Astrocyte (in vitro differentiated cells and primary cell): Measurements from ENCODE around the gene PLCL2. TPM values are rescaled to one million over a fixed set of nuclear protein-coding genes. Genes with fewer than 3 reads are reported as not detected.

Experiments
- DNase-seq: peaks from one replicate; pipeline ENCODE4 v3.0.0-alpha.2; 2010; ENCODE audit warnings: low read depth
- FAIRE-seq: peaks from 2 replicates; lab custom pipeline; 2011; peaks lifted over from hg19 to GRCh38; lab: Jason Lieb, UNC
- H2AFZ ChIP-seq: 2 replicates; pipeline ENCODE4 v1.6.0; 2012; ENCODE audit warnings: low read depth, low read length, inconsistent platforms
- H3K27ac ChIP-seq: 2 replicates; pipeline ENCODE4 v1.5.1; 2011; ENCODE audit warnings: low read depth, low read length, inconsistent platforms
- H3K27me3 ChIP-seq: 2 replicates; pipeline ENCODE4 v1.6.0; 2011; ENCODE audit warnings: low read length, inconsistent platforms; ENCODE audit not compliant: insufficient read depth
- H3K36me3 ChIP-seq: 2 replicates; pipeline ENCODE4 v1.5.1; 2011; ENCODE audit warnings: low read length, inconsistent platforms; ENCODE audit not compliant: insufficient read depth
- H3K4me1 ChIP-seq: 2 replicates; pipeline ENCODE4 v1.5.1; 2011; ENCODE audit warnings: low read length, inconsistent platforms; ENCODE audit not compliant: insufficient read depth
- H3K4me2 ChIP-seq: 2 replicates; pipeline ENCODE4 v1.6.0; 2012; ENCODE audit warnings: low read length, inconsistent platforms
- H3K4me3 ChIP-seq: 2 replicates; pipeline ENCODE4 v1.5.1; 2011; ENCODE audit warnings: low read depth, mild to moderate bottlenecking, low read length, inconsistent platforms; ENCODE audit not compliant: insufficient read depth
- H3K79me2 ChIP-seq: 2 replicates; pipeline ENCODE4 v1.6.0; 2012; ENCODE audit warnings: mild to moderate bottlenecking, low read length, inconsistent platforms; ENCODE audit not compliant: insufficient read depth
- H3K9ac ChIP-seq: 2 replicates; pipeline ENCODE4 v1.6.0; 2012; ENCODE audit warnings: mild to moderate bottlenecking, low read length, inconsistent platforms
- H3K9me3 ChIP-seq: 2 replicates; pipeline ENCODE4 v1.5.1; 2012; ENCODE audit warnings: low read depth, mild to moderate bottlenecking, low read length, inconsistent platforms; ENCODE audit not compliant: insufficient read depth
- H4K20me1 ChIP-seq: 2 replicates; pipeline ENCODE4 v1.6.0; 2012; ENCODE audit warnings: low read length, inconsistent platforms; ENCODE audit not compliant: insufficient read depth
- H3K27ac Mint-ChIP-seq: one replicate; pipeline ENCODE4 v1.8.0; 2021; ENCODE audit warnings: mild to moderate bottlenecking, mixed read lengths; ENCODE audit not compliant: unreplicated experiment
- H3K27me3 Mint-ChIP-seq: one replicate; pipeline ENCODE4 v1.8.0; 2021; ENCODE audit warnings: low read depth, mixed read lengths; ENCODE audit not compliant: unreplicated experiment
- H3K36me3 Mint-ChIP-seq: one replicate; pipeline ENCODE4 v1.8.0; 2021; ENCODE audit warnings: low read depth, mixed read lengths; ENCODE audit not compliant: unreplicated experiment
- H3K4me1 Mint-ChIP-seq: one replicate; pipeline ENCODE4 v1.8.0; 2021; ENCODE audit warnings: low read depth, mixed read lengths; ENCODE audit not compliant: unreplicated experiment
- H3K4me3 Mint-ChIP-seq: one replicate; pipeline ENCODE4 v1.8.0; 2021; ENCODE audit warnings: mild to moderate bottlenecking, moderate library complexity, mixed read lengths; ENCODE audit not compliant: unreplicated experiment
- H3K9me3 Mint-ChIP-seq: one replicate; pipeline ENCODE4 v1.8.0; 2021; ENCODE audit warnings: mild to moderate bottlenecking, mixed read lengths; ENCODE audit not compliant: unreplicated experiment
- CTCF ChIP-seq: IDR thresholded peaks from 2 replicates; pipeline ENCODE4 v1.5.1; 2011; ENCODE audit warnings: low read depth, mild to moderate bottlenecking, inconsistent platforms, low read length, moderate library complexity; ENCODE audit not compliant: insufficient read depth
- EZH2 ChIP-seq: IDR thresholded peaks from 2 replicates; pipeline ENCODE4 v1.6.1; 2012; ENCODE audit warnings: mild to moderate bottlenecking, low read length, inconsistent platforms; ENCODE audit not compliant: insufficient read depth
- total RNA-seq: library from RNA; stranded (reverse); gene quantifications from 2 replicates; pipeline ENCODE4 v1.2.1, GENCODE V29; 2021

The PLCL2 gene
- total RNA-seq, 1 donor from 2014 or later: 3.9 TPM

DNA sequence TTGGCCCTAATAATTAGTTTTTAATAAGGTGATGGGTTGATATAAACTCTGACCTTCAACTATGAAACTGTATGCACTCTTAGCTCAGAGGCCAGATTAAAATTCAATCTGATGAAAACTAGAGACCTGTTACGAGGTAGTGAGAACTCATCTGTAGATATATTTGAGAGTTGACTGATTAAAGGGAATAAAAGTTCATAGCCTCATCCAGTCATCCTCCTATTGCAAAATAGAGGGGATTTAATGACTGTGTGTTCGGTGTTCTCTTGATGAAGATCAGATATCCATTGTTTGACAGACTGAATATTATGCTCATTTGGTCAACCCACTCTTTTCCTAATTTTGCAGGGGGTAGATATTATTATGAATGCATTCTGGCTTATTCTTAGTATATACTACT is 23.3 kb upstream of the PLCL2 start:
- Histone ChIP-seq H3K9me3 (no peaks in the 10 kb centered on the region), H3K27me3 (no peaks in the 10 kb centered on the region), H4K20me1 (no peaks in the 10 kb centered on the region), H3K4me1 (peaks cover 8% of the 10 kb centered on the region), H3K4me2 (no peak overlapping the region), H3K9ac (no peak overlapping the region), H3K4me3 (no peak overlapping the region), H3K79me2 (no peaks in the 10 kb centered on the region), H3K27ac (no peak overlapping the region), H3K36me3 (no peaks in the 10 kb centered on the region), H2AFZ (no peak overlapping the region)
- Mint-ChIP-seq H3K4me1 (peaks cover 12% of the 10 kb centered on the region), H3K36me3 (no peaks in the 10 kb centered on the region), H3K27me3 (no peaks in the 10 kb centered on the region), H3K27ac (no peak overlapping the region), H3K4me3 (no peak overlapping the region), H3K9me3 (peaks cover 3% of the 10 kb centered on the region)
- FAIRE-seq: no peak
- no peak for DNase-seq
- no peak for TF ChIP-seq CTCF
- no peak for TF ChIP-seq EZH2

GRCh38 chr3:16864610-16865313 is 20.0 kb upstream of the PLCL2 start:
- Histone ChIP-seq H3K79me2 (no peaks in the 10 kb centered on the region), H3K4me2 (peak overlapping the region; percentile 52), H4K20me1 (no peaks in the 10 kb centered on the region), H3K27ac (peak overlapping the region; percentile 17), H3K27me3 (no peaks in the 10 kb centered on the region), H2AFZ (no peak overlapping the region), H3K9ac (no peak overlapping the region), H3K4me3 (no peak overlapping the region), H3K4me1 (peaks cover 8% of the 10 kb centered on the region), H3K36me3 (no peaks in the 10 kb centered on the region), H3K9me3 (no peaks in the 10 kb centered on the region)
- TF ChIP-seq CTCF (no peak), EZH2 (no peak)
- DNase-seq (peak; percentile 68), FAIRE-seq (peak; percentile 55)
- Mint-ChIP-seq H3K27ac (peak overlapping the region; percentile 63), H3K4me1 (peaks cover 15% of the 10 kb centered on the region), H3K4me3 (no peak overlapping the region), H3K36me3 (no peaks in the 10 kb centered on the region), H3K9me3 (peaks cover 3% of the 10 kb centered on the region), H3K27me3 (no peaks in the 10 kb centered on the region)

GRCh38 chr3:16865335-16865734 is 19.4 kb upstream of the PLCL2 start:
- Histone ChIP-seq H3K79me2 (no peaks in the 10 kb centered on the region), H3K9ac (no peak overlapping the region), H3K9me3 (no peaks in the 10 kb centered on the region), H2AFZ (no peak overlapping the region), H3K36me3 (no peaks in the 10 kb centered on the region), H3K27ac (peak overlapping the region; percentile 17), H4K20me1 (no peaks in the 10 kb centered on the region), H3K27me3 (no peaks in the 10 kb centered on the region), H3K4me1 (peaks cover 8% of the 10 kb centered on the region), H3K4me2 (peak overlapping the region; percentile 52), H3K4me3 (no peak overlapping the region)
- peak overlapping the region; percentile 63 for H3K27ac Mint-ChIP-seq
- peaks cover 15% of the 10 kb centered on the region for H3K4me1 Mint-ChIP-seq
- H3K9me3 Mint-ChIP-seq: peaks cover 3% of the 10 kb centered on the region
- DNase-seq (peak; percentile 62), FAIRE-seq (no peak)
- no peak overlapping the region for H3K4me3 Mint-ChIP-seq
- TF ChIP-seq CTCF (no peak), EZH2 (no peak)
- H3K36me3 Mint-ChIP-seq: no peaks in the 10 kb centered on the region
- H3K27me3 Mint-ChIP-seq: no peaks in the 10 kb centered on the region
